HG03045 (cell line): ENCODE data around the gene SCN4A.

Experiments used
- ATAC-seq: cut with Tn5 transposase; IDR thresholded peaks from one replicate; pipeline ENCODE4 v1.9.1; 2021; ENCODE audit warnings: mild to moderate bottlenecking, moderate library complexity; ENCODE audit not compliant: unreplicated experiment

SCN4A gene

DNA sequence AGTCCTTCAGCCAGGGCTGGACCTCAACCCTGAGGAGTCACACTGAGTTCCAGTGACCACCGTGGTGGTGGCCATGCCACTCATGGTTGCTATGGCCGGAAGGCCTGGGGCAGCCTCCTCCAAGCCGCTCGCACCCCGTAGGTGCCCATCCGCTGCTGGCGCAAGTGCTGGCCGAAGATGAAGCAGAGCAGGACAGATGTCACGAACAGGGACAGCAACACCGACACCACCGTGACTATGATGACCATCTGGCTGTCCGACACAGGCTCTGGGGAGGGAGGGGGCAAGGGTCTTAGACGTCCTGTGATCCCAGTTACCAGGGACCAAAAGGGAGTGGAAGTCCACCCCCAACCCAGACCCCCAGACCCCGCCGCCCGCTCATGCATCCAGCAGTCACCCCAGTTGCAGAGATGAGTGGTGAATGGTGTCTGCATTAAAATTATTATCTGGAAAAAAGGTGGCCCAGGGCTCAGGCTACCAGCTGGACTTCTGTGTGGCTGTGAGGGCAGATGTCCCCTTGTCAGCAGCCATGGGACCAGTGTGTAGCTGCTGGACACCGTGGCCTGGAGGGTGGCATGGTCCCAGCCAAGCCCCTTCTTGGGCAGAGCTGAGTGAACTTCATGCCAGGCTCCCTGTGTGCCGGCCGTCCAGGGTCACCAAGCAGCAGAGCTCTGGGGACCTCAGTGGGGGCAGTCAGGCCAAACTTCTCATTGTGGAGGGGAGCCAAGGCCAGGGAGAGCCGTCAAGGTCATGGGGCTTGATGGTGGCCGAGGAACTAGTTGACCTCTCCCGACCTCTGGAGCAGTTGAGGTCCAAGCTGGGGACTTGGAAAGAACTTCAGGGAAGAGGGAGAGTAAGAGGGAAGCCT, 30.2 kb upstream of the SCN4A start:
- no peak for ATAC-seq

DNA sequence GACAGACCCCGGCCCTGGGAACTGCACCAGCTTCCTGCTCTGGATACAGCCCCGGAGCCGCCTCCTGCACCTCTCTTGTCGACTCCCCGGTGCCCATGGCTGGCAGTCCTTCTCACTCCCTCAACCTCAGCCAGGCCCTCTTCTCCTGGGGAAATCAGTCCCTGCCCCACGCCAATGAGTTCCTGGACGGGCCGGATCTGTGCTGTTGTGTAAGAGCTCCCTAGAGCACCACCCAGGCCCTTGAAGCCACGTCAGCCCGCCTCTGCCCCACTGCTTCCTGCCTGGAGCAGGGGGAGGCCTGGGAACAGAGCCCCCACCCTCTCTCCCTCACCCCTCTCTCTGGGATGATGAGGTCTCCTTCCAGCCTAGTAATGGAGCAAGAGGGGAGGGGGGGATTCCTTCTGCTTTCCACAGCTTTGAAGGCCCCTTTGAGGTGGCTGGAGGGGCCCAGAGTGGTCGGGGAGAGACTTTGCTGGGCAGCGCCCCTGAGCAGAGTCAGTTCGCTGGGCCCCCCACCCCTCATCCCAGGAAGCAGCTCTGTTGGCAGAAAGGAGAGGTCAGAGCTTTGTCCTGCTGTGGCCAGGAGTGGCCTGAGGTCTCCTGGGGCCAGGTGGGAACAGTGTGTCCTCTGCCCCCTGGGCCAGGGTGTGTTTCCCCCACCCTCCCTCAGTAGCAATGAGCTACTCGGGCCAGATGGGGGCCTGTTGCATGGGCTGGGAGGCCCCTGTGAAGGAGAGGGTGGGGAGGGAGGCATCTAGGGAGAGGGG, 29.2 kb upstream of the SCN4A start:
- ATAC-seq = no peak

DNA sequence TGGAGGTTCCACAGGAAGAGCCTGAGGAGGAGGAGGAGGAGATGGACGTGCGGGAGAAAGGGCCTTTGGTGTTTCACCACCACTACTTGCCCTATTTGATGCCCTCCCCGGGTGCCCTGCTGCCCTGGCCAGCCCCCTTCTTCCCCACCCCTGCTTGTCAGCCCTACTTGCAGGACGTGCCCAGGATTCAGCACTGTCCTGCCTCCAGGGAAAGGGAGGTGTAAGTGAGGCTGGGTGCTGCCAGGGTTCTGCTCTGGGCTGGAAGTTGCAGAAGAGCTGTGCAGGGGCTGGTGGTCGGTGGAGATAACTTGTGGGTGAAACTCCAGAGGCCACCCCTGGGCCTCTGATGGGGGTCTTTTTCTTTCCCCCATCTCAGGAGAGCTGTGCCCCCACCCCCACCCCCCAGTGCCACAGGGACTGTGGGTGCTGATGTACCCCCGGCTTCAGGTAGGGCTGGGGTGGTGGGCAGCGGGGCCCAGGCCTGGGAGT, 28.4 kb upstream of the SCN4A start:
- no peak for ATAC-seq

DNA sequence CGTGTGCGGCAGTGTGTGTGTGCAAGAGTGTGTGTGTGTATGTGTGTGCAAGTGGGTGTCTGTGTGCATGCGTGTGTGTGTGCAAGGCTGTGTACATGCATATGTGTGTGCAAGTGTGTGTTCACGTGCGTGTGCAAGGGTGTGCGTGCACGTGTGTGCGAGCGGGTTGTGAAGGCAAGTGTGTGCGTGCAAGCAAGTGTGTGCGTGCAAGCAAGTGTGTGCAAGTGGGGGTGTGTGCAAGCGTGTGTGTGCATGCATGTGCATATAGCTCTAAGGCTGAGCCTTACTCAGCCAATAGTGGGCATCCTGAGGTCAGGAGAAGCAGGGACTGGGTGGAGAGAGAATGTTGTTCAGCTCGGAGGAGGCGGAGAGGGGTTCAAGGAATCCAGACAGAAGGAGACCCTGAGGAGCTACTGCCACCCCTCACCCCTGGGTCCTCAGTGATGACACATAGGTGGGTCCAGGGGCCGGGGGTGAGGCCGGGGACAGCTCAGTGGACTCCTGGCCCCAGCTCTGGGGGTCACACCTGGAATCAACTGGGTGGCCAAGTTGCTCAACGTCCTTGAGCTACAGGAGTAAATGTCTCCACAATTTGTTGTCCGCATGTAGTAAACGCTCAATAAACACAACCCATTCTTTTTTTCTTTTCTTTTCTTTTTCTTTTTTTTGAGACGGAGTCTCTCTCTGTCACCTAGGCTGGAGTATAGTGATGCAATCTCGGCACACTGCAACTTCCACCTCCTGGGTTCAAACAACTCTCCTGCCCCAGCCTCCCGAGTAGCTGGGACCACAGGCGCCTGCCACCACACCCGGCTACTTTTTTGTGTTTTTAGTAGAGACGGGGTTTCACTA, 27.2 kb upstream of the SCN4A start:
- no peak for ATAC-seq

DNA sequence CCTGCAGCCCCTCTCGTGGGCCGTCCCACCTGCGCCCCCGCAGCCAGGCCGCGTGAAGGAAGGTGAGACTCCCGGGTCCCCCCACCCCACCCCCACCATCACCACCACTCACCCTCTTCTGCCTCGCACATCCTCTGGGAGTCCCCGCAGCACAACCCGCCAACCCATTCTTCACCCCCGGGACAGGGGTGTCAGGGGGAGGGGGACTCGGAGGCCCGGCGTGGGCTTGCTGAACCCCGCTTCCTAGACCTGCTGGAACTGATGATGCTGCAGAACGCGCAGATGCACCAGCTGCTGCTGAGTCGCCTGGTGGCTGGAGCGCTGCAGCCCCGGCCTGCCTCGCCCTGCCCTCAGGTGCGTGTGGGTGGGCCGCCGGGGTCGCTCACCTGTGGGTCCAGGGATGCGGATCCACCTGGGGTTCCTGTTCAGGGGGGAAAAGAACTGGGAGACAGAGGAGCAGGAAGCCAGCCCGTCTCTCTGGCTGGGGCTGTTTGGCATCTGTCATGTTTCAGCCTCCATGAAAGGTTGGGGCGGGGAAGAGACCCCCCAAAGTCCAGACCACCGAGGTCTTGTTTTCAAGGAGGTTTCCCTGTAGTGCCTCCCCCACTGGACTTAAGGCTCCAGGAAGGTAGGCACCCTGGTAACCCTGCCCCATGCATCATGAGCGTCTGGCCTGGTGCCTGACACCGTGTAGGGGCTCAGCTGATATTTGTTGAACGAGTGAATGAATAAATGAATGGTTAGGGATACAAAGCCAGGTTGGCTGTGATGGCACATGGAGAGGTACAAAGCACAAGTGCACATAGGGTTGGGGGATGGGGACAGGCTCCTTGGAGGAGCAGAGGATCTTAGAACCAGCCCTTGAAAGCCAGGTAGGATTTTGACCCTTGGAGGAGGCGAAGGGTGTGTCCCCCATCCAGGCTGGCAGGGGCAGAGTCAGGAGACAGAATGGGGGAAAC, 26.3 kb upstream of the SCN4A start:
- no peak for ATAC-seq

DNA sequence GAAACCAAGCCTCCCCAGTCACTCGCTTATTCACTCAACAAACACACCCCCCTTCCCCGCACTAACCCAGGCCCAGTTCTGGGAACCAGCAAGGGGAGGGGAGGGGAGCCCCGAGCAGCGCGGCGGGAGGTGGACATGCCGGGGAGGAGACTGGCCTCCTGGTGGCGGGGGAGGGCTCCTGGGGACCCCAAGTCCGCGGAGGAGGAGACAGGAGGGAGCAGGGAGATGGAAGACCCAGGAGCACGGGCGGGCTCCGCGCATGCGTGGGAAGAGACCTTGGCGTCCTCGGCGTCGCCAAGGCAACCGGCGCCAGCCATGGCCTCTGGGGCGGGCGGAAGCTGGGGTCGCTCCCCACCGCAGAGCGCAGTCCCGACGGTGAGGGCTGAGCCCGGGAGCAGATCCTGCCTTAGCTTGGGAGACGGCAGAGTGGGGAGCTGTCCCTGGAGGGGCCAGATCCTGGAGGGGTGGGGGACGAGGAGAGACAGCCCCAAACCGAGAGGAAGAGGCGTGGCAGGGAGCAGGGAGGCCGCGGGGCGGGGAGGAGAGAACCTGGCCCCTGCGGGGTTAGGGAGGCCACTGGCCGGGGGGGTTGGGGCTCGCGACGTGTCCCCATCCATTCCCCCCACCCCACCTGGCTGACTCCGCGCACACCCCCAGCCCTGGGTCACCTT, 25.5 kb upstream of the SCN4A start, which contains the start of gene PRR29:
Gene PRR29 (plus strand): TSS at position 302 of the 671 bp plus-strand sequence. CDS start 14 bp downstream, at position 316.
- no peak for ATAC-seq

DNA sequence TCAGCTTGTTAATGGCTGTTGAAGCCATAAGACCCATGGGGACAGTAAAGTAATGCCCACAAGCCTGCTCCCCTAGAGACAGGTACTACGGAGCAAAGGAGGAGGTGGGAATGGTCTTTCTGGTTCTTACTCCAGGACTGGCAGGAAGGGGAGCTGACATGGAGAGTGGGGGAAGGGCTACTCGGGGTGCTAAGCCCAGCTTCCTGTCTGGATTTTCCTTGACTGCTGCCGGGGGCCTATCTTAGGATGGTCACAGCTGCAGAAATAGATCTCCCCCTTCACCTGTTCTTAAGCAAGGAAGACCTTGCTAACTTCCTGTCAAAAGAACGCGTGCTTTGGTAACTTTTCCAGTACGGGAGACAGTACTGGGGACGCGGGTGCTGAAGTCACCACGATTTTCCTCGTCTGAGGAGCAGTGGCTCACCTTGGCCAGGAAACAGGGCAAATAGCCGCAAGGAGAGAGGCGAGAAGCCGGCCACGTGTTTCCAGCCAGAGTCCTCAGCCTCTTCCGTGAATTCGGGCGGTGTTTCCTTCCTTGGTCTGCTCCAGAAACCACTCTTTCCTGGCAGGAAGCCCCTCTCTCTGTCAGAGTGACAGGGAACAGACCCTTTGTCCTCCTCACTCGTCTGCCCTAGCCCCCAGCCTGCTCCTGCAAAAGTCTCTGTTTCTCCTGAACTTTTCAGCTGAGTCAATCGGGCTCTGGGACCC, 24.8 kb upstream of the SCN4A start:
- no peak for ATAC-seq

DNA sequence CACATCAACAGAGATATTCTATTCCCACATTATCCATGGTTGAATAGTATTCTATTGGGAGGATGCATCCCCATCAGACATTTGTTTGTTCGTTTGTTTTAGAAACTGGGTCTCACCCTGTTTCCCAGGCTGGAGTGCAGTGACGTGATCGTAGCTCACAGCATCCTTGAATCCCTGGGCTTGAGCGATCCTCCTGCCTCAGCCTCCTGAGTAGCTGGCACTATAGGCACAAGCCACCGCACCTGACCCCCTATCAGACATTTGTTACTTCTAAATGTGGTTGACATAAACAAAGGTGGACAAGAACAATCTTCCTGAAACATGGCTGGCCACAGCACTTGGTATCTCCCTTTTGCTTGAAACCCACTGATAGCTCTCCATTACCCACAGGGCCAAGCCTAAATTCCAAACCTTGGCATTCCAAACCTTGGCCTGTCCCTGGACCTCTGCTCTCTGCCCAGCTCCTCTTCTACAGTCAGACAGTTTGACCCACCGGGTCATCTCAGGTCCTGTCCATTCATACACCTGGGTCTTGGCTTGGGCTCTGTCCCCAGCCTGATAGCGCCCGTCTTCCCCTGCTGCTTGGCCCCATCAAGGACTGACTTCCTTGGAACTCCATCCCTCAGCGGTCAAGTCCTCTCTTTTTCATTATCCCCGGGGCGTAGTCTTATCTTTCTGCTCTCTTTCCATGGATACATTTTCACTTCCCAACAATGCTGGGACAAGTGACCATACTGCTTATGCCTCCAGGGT, 23.9 kb upstream of the SCN4A start:
- ATAC-seq = no peak

DNA sequence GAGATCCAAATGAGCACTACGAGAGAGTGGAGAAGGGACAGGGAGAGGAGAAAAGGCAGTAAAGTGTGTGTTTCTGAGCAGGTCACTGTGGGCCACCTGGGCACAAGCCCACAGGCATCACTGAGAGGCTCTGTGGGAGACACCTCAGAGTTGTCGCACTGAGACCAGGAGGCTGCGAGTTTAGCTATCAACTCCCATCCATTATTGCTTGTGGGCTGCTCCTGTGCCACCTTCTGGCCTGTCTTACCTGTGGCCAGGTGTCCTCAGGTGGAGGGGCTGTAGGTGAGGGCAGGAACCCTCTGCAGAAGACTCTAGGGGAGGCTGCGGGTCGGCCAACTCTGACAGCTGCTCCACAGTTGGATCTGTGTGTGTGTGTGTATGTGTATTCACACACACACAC, 22.9 kb upstream of the SCN4A start:
- no peak for ATAC-seq

DNA sequence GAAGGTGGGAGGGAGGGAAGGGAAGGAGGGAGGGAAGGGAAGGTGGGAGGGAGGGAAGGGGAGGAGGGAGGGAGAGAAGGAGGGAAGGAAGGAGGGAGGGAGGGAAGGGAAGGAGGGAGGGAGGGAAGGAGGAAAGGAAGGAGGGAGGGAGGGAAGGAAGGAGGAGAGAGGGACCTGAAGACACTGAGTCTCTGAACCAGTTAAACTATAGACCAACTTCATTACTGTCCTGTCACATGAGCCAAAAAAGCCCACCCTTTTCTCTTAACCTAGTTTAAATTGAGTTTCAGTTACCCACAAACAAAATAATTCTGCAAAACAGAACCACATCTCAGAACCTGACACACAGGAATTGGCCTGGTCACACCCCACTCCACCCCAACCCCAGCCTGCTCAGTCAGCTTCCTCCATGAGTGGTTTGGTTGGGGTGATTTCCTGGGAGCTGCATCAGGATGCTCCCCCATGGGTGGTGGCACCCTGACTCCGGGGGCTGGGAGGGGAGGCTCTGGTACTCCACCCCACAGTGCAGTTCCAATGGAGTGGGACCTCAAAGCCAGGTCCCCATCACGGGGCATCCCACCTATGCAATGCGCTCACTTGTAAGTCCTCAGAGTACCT, 20.8 kb upstream of the SCN4A start:
- ATAC-seq = no peak

DNA sequence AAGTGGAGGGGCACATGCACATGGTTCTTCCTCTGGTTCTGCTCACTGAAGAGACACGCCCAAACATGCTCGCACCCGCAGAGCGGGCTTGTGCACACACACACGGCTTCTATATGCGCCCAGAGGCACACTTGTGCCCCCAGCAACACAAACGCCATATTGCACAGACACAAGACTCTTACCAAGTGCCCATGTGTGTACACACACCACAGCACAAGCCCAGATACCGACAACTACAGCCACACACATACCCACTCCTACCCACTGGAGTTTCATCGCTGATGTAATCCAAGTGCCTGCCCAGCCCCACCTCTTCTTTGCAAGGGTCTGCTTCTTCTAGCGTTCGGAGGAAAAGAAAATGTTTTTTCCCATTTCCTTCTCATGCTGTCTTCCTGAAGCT, 18.9 kb upstream of the SCN4A start:
- no peak for ATAC-seq

DNA sequence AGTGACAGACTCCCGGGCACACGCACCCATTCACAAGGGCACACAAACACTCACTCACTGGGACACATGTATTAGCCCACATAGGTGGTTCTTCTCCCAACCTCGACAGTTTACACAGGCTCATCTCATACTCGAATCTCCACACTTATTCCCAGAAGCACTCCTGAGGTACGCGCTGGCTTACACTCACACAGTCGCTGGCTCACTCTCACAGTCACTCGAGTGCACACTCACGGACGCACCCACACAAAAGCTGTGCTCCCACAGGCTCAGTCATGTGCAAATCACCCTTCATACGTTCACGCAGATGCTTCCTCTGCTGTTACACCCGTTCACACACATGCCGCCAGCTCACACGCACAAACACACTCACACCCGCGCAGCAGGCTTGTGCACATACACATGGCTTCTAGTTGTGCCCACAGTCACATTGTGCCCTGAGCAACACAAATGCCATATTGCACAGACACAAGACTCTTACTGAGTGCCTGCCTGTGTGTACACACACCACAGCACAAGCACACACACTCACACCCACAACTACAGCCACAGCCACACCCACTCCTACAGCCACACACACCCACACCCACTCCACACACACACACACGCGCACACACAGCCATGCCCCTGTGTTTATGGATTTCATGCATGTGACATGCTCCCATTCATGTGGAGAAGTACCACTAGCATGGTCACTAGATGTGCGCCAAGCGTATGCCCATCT, 17.1 kb upstream of the SCN4A start:
- no peak for ATAC-seq

DNA sequence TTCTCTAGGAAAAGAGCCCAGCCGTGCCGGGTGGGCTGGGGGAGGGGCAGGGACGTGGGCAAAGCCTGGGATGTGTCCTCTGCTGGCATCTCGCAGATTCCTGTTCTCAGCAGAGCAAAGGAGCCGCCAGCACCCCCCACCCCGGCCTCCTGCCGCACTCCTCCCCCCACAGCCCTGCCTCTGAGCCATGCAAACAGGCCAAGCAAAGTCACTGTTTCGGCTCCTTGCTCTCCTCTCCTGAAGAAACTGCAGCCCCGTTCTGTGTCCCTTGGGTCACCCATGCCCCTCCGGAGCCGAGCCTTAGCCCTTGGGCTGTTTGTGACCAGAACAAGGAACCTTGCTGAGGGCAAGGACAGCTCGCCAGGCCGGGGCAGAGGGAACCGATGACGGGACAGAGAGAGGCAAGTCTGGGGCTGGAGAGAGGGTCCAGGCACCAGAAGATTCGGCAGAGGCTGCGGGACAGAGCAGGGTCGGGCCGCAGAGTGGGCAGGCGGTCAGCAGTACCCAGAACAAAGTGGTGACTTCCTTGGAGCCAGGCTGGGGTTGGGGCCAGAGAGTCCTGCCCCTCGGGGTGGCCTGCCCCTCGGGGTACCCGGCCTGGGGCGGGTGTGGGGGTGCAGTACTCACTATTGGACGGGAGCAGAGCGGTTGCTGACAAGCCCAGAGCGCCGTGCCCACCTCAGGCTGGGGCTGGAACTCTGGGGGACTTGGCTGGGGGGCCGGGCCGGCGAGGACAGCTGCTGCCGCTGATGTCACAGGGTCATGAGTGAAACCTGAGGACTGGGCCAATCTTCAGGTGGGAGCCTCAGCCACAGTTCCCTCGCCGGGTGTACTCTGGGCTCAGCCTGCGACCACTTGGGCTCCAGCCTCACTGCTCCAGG, 16.3 kb upstream of the SCN4A start:
- no peak for ATAC-seq

DNA sequence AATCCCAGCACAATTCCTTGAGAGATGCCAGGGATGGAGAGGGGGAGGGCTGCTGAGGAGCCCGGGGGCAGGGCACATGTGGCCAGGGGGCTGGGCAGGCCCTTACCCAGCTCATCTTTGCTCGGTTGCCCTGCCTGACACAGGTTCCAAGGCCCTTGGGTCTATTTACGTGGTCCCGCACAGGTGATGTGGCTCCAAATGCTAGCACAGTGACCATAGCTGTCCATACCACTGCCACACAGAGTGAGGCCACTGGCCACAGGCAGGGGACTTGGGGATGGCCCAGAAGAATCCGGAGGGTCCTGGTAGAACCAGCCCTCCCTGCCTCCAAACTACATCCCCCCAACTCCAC, 15.4 kb upstream of the SCN4A start:
- no peak for ATAC-seq

DNA sequence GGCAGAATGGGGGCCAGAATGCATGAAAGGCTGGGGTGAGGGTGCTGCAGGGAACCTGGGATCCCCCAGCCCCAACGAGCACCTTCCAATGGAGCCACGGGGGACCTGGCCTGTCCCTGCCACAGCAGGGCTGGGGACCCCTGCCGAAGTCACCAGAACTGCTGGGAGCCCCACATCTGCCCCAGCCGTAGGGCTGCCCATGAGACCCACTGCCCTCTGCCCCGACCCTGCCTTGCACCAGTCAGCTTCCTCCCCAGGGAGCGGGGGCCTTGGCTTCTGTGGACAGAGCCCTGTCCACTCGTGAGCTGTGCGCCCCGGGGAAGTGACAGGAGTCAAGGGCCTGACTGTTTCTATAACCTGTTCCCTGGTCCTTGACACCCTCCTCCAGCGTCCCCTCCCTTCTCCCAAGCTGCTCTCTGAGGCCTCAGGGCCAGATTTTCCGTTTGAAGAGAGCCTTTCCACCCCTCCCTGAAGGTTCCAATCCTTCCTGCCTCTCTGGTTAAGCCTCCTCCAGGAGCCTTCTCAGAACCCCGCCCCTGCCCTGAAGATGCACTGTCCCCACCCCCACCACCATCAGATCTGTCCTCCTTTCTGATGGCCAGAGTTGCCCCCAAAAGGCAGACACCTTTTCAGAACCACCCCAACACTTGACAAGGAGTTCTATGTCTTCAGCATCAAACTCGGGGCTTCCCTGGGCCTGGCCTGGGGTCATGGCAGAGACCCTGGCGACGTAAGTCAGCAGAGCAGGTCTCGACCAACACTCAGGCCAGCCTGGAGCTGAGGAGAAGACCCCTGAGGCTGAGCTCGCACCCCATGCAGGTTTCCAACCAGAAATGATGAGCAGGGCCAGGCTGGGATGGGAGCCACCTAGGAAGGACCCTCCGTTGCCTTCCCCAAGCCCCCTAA, 14.8 kb upstream of the SCN4A start:
- no peak for ATAC-seq
